A673 (cell line): Measurements from ENCODE around the gene TMEM192. TPM values are rescaled to one million over a fixed set of nuclear protein-coding genes. Genes with fewer than 3 reads are reported as not detected.
"Not testable (repeated sequence)": the region's sequence is repeated elsewhere in the genome, so short reads cannot be mapped to it uniquely, and the experiment has no call there.

ENCODE experiments used
- BruUV-seq: library from RNA; stranded (reverse); fragments of 400-500 nt; replicated peaks from 2 replicates; lab custom pipeline; 2021; lab: Mats Ljungman, UMichigan
- CTCF ChIA-PET: fragments of 300-600 bp; sonication (Branson Sonifier 250); formaldehyde crosslinking; loops from one replicate; lab custom pipeline; 2022; ENCODE audit warnings: antibody characterized with exemption; lab: Charles Lee
- POLR2A ChIA-PET: fragments of 300-600 bp; sonication (Branson Sonifier 250); formaldehyde crosslinking; loops from one replicate; lab custom pipeline; 2022; ENCODE audit warnings: antibody characterized with exemption; ENCODE audit not compliant: low non-redundant PET; lab: Charles Lee
- DNase-seq: peaks from one replicate; pipeline ENCODE4 v3.0.0-alpha.2; 2015; ENCODE audit warnings: low spot score
- H3K27ac ChIP-seq: fragments of 200-600 bp; sonication (generic); 2 replicates; pipeline ENCODE4 v1.5.1; 2016; ENCODE audit warnings: mixed run types, low read depth, mild to moderate bottlenecking, mixed read lengths, antibody characterized with exemption, low read length; ENCODE audit not compliant: poor library complexity, severe bottlenecking
- H3K27me3 ChIP-seq: fragments of 200-600 bp; sonication (generic); replicated peaks from 2 replicates; pipeline ENCODE4 v1.6.1; 2017; ENCODE audit warnings: mixed run types, low read depth, mild to moderate bottlenecking, mixed read lengths, antibody characterized with exemption, low read length; ENCODE audit not compliant: insufficient read depth, poor library complexity
- H3K36me3 ChIP-seq: fragments of 200-600 bp; sonication (generic); 2 replicates; pipeline ENCODE4 v1.6.1; 2016; ENCODE audit warnings: mixed run types, mild to moderate bottlenecking, mixed read lengths, antibody characterized with exemption, low read length; ENCODE audit not compliant: insufficient read depth, poor library complexity, severe bottlenecking
- H3K4me1 ChIP-seq: fragments of 200-600 bp; sonication (generic); 2 replicates; pipeline ENCODE4 v1.6.1; 2017; ENCODE audit warnings: mixed run types, mild to moderate bottlenecking, mixed read lengths, antibody characterized with exemption, low read length; ENCODE audit not compliant: insufficient read depth, poor library complexity, severe bottlenecking
- H3K4me3 ChIP-seq: fragments of 200-600 bp; sonication (generic); 2 replicates; pipeline ENCODE4 v1.5.1; 2016; ENCODE audit warnings: low read depth, mixed run types, mild to moderate bottlenecking, mixed read lengths, low read length; ENCODE audit not compliant: poor library complexity, severe bottlenecking
- H3K9me3 ChIP-seq: fragments of 200-600 bp; sonication (generic); 2 replicates; pipeline ENCODE4 v1.6.1; 2016; ENCODE audit warnings: mixed run types, low read depth, mild to moderate bottlenecking, mixed read lengths, antibody characterized with exemption, low read length; ENCODE audit not compliant: poor library complexity, severe bottlenecking
- EZH2 ChIP-seq: fragments of 200-600 bp; sonication (generic); IDR thresholded peaks from 2 replicates; pipeline ENCODE4 v1.6.1; 2017; ENCODE audit warnings: borderline replicate concordance, low read depth, mild to moderate bottlenecking, mixed read lengths, antibody characterized with exemption, low read length; ENCODE audit not compliant: poor library complexity, severe bottlenecking
- intact Hi-C: fragments of 100-400 bp; cut with micrococcal nuclease; formaldehyde crosslinking; loops from one replicate; pipeline ENCODE4 v1.10.0; 2022; ENCODE audit not compliant: unreplicated experiment
- total RNA-seq: library from RNA; stranded (reverse); gene quantifications from 2 replicates; pipeline ENCODE4 v1.2.3, GENCODE V29; 2021
- TF ChIP-seq, protein P1 (sequence below): fragments of 300-800, 200-600 bp; sonication (generic); conservative IDR thresholded peaks from 2 replicates; pipeline ENCODE4 v1.5.1; 2017; ENCODE audit warnings: low read depth, mild to moderate bottlenecking, antibody characterized with exemption, low read length, moderate library complexity, mixed read lengths

The TMEM192 gene
- total RNA-seq, 1 experiment from 2014 or later = 9.9 TPM

DNA sequence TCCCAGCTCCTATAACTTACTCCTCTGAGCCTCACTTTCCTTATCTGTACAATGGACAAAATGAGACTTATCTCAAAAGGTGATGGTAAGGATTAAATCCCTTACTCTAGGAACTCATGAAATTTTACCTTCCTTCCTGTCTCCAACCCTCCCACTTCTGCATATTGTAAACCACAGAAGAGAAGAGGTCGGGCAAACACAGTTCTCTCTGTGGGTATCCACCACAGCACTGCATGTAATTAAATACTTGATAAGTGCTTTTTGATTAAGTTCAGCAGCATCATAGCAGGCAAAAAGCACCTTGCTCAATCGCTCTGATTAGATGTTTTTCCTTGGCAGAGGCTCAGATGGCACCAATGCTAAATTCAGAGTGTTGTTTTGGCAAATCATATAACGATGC, 17.3 kb upstream of the TMEM192 start:
- Histone ChIP-seq H3K9me3 (no peaks in the 10 kb centered on the region), H3K4me1 (no peaks in the 10 kb centered on the region), H3K36me3 (no peaks in the 10 kb centered on the region), H3K27ac (no peak overlapping the region), H3K4me3 (no peak overlapping the region), H3K27me3 (no peaks in the 10 kb centered on the region)
- intact Hi-C loops = loop anchor here (2.0 to 5.0 kb wide), 3 partner anchors 197 to 962 kb away; partner anchors contain the start of gene MSMO1
- ChIA-PET CTCF (no interaction called here), POLR2A (no interaction called here)
- BruUV-seq = no TSS peak
- no peak for DNase-seq
- no peak for TF ChIP-seq EZH2
- TF ChIP-seq, protein P1, sequence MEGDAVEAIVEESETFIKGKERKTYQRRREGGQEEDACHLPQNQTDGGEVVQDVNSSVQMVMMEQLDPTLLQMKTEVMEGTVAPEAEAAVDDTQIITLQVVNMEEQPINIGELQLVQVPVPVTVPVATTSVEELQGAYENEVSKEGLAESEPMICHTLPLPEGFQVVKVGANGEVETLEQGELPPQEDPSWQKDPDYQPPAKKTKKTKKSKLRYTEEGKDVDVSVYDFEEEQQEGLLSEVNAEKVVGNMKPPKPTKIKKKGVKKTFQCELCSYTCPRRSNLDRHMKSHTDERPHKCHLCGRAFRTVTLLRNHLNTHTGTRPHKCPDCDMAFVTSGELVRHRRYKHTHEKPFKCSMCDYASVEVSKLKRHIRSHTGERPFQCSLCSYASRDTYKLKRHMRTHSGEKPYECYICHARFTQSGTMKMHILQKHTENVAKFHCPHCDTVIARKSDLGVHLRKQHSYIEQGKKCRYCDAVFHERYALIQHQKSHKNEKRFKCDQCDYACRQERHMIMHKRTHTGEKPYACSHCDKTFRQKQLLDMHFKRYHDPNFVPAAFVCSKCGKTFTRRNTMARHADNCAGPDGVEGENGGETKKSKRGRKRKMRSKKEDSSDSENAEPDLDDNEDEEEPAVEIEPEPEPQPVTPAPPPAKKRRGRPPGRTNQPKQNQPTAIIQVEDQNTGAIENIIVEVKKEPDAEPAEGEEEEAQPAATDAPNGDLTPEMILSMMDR = no peak

DNA sequence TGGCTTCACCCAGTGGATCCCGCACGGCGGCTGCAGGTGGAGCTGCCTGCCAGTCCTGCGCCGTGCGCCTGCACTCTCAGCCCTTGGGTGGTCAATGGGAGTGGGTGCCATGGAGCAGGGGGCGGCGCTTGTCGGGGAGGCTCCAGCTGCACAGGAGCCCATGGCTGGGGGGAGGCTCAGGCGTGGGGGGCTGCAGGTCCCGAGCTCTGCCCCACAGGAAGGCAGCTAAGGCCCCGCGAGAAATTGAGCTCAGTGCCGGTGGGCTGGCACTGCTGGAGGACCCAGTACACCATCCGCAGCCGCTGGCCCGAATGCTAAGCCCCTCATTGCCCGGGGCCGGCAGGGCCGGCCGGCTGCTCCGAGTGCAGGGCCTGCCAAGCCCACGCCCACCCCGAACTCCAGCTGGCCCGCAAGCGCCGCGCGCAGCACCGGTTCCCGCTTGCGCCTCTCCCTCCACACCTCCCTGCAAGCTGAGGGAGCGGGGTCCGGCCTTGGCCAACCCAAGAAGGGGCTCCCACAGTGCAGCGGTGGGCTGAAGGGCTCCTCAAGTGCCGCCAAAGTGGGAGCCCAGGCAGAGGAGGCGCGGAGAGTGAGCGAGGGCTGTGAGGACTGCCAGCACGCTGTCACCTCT, 13.3 kb upstream of the TMEM192 start:
- intact Hi-C loops, BruUV-seq, POLR2A ChIA-PET, H3K9me3 ChIP-seq, H3K27ac ChIP-seq, H3K36me3 ChIP-seq, H3K27me3 ChIP-seq, DNase-seq, H3K4me3 ChIP-seq, H3K4me1 ChIP-seq, CTCF ChIA-PET: not testable (repeated sequence)

DNA sequence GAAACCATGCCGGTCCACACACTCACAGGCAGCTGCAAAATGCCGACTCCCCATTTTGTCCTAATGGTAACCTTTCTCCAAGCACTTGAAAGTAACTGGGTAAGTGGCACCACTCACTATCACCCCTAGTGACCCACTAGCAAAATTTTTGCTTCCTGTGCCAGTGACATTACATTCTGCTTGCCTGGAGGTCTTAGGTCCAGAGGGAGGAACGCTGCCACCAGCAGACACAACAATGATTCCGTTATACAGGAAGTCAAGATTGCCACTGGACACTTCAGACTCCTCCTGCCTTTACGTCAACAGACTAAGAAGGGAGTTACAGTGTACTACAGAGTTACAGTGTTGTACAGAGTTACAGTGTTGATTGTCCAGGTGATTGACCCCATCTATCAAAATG, 11.8 kb upstream of the TMEM192 start:
- intact Hi-C loops = no loop called here
- ChIA-PET CTCF (interaction anchor here (0.7 kb wide), 1 partner anchor 18 kb away, joined by 3 read pairs; no protein-coding TSS in a partner anchor), POLR2A (interaction anchor here (0.5 kb wide), 1 partner anchor 12 kb away, joined by 3 read pairs; the partner anchor contains the start of gene TMEM192)
- no peak for DNase-seq
- Histone ChIP-seq H3K27ac (no peak overlapping the region), H3K4me3 (no peak overlapping the region), H3K36me3 (no peaks in the 10 kb centered on the region), H3K4me1 (no peaks in the 10 kb centered on the region), H3K27me3 (no peaks in the 10 kb centered on the region), H3K9me3 (no peaks in the 10 kb centered on the region)
- no TSS peak for BruUV-seq
- no peak for TF ChIP-seq EZH2
- TF ChIP-seq, protein P1 = no peak
